Adrenal gland (tissue), 12 donors: ENCODE results near the gene KLK6. TPM values are rescaled to one million over a fixed set of nuclear protein-coding genes. Genes with fewer than 3 reads are reported as not detected.

Experiments
- DNase-seq, 7 donors: peaks; one replicate each; pipeline ENCODE4 v3.0.0-alpha.2; 2019 to 2020
- H3K27ac ChIP-seq, 5 donors: fragments of 200-600 bp; sonication (generic) in 4 of 5; 1 replicate in 3 of 5; 2 replicates in 2 of 5; pipeline versions ENCODE4 v1.5.1 to v1.8.0; 2016 to 2020; ENCODE audit warnings: mild to moderate bottlenecking in 1 of 5
- H3K27me3 ChIP-seq: fragments of 200-600 bp; 2 replicates; pipeline ENCODE4 v1.8.0; 2021
- H3K36me3 ChIP-seq, 2 donors: fragments of 200-600 bp; replicated peaks in 1 of 2; 1 replicate in 1 of 2; 2 replicates in 1 of 2; pipeline versions ENCODE4 v1.5.1 to v1.8.0; 2018 to 2022
- H3K4me1 ChIP-seq, 2 donors: fragments of 200-600 bp; replicated peaks in 1 of 2; 1 replicate in 1 of 2; 2 replicates in 1 of 2; pipeline versions ENCODE4 v1.5.1 to v1.8.0; 2018 to 2021
- H3K4me3 ChIP-seq, 4 donors: fragments of 200-600 bp; sonication (generic) in 3 of 4; one replicate each; pipeline ENCODE4 v1.5.1; 2016 to 2018
- H3K9me3 ChIP-seq, 3 donors: fragments of 200-600 bp; sonication (generic) in 1 of 3; replicated peaks in 1 of 3; 1 replicate in 2 of 3; 2 replicates in 1 of 3; pipeline versions ENCODE4 v1.5.1 to v1.8.0; 2016 to 2021
- POLR2A ChIP-seq, 2 donors: fragments of 450-650 bp; IDR thresholded peaks; one replicate each; pipeline ENCODE4 v1.6.1; 2017; ENCODE audit warnings: antibody characterized with exemption in 2 of 2, mild to moderate bottlenecking in 2 of 2, moderate library complexity in 1 of 2
- WGBS, 4 donors: extraction: QIAGEN DNeasy Blood & Tissue Kit in 2 of 4; methylation state at CpG; one replicate each; pipeline versions ENCODE4 v1.1.5 to v1.1.7; 2013 to 2017; 5-methylcytosine and 5-hydroxymethylcytosine counted together
- intact Hi-C, 2 donors: fragments of 100-400 bp; cut with DNase I; formaldehyde crosslinking; loops; one replicate each; pipeline versions ENCODE4 v1.14.1 to v1.15.0; 2022 to 2023
- polyA plus RNA-seq, 3 donors: library from polyadenylated mRNA; stranded (reverse); fragments of 200-250 nt in 2 of 3; fragments of 350-450 nt in 1 of 3; fragmentation: Illumina TruSeq in 1 of 3; extraction: RNeasy Lipid Tissue Mini Kit (QIAGEN cat#74804) in 1 of 3; gene quantifications; one replicate each; pipeline ENCODE4 v1.2.3, GENCODE V29; 2013 to 2014
- total RNA-seq, 9 donors: library from RNA; depleted of rRNA in 4 of 9; stranded (reverse); fragments of >200 nt in 4 of 9; fragments of 120-200 nt in 1 of 9; fragmentation: NEBNext Ultra II Directional in 1 of 9; extraction: Animal tissue kit (Norgen Biotek cat#: 25700) in 1 of 9; gene quantifications; one replicate each; pipeline versions ENCODE4 v1.1.0 to v1.2.4, GENCODE V29; 2013 to 2023
- TF ChIP-seq, protein P1 (sequence below), 6 experiments: fragments of 450-650 bp in 4 of 6; fragments of 200-600 bp in 2 of 6; sonication (generic) in 1 of 6; IDR thresholded peaks; 1 replicate in 5 of 6; 2 replicates in 1 of 6; pipeline versions ENCODE4 v1.5.1 to v1.8.0; 2016 to 2021; ENCODE audit warnings: antibody characterized with exemption in 6 of 6, mild to moderate bottlenecking in 2 of 6, moderate library complexity in 1 of 6
- donor health status: healthy with polysubstance abuse.
- donor health status: Bipolar disorder and iron deficiency.
- donor health status: DM: yes; HTN: yes; CAD: no.
- donor health status: DM: no; HTN: no; CAD: no.
- donor health status: DM: no; HTN: no; CAD: no.
- donor health status: DM: yes; HTN: yes; CAD: no.

KLK6 gene
- total and polyA plus RNA-seq, 12 donors = not detected

DNA sequence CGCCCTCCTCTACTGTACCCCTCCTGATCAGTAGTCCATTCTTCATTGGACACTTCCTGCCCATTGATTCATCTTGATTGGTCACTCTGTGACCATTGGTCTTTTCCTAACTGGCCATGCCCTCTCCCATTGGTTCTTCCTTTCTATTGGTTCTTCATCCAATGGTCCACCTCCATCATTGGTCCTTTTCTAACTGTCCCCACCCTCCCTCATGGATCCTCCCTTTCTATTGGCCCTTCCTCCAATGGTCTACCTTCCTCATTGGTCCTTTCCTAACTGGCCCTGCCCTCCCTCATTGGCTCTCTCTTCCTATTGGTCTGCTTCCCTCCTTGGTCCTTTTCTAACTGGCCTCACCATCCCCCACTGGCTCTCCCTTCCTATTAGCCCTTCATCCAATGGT is 7.1 kb downstream of the KLK6 start:
- no peaks in the 10 kb centered on the region for H3K36me3 ChIP-seq
- H3K27me3 ChIP-seq = peaks cover 6% of the 10 kb centered on the region
- H3K4me3 ChIP-seq = no peak overlapping the region
- no peak for DNase-seq
- H3K9me3 ChIP-seq = no peaks in the 10 kb centered on the region
- 76 to 88% (median 80%) methylated on average over 1 of the region's 1 CpG for WGBS, 4 donors
- H3K4me1 ChIP-seq = no peaks in the 10 kb centered on the region
- TF ChIP-seq, protein P1, sequence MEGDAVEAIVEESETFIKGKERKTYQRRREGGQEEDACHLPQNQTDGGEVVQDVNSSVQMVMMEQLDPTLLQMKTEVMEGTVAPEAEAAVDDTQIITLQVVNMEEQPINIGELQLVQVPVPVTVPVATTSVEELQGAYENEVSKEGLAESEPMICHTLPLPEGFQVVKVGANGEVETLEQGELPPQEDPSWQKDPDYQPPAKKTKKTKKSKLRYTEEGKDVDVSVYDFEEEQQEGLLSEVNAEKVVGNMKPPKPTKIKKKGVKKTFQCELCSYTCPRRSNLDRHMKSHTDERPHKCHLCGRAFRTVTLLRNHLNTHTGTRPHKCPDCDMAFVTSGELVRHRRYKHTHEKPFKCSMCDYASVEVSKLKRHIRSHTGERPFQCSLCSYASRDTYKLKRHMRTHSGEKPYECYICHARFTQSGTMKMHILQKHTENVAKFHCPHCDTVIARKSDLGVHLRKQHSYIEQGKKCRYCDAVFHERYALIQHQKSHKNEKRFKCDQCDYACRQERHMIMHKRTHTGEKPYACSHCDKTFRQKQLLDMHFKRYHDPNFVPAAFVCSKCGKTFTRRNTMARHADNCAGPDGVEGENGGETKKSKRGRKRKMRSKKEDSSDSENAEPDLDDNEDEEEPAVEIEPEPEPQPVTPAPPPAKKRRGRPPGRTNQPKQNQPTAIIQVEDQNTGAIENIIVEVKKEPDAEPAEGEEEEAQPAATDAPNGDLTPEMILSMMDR (IDR thresholded peaks at IDR 0.05) = no peak
- TF ChIP-seq POLR2A (IDR thresholded peaks at IDR 0.05) = no peak
- intact Hi-C loops = no loop called here
- H3K27ac ChIP-seq = no peak overlapping the region

DNA sequence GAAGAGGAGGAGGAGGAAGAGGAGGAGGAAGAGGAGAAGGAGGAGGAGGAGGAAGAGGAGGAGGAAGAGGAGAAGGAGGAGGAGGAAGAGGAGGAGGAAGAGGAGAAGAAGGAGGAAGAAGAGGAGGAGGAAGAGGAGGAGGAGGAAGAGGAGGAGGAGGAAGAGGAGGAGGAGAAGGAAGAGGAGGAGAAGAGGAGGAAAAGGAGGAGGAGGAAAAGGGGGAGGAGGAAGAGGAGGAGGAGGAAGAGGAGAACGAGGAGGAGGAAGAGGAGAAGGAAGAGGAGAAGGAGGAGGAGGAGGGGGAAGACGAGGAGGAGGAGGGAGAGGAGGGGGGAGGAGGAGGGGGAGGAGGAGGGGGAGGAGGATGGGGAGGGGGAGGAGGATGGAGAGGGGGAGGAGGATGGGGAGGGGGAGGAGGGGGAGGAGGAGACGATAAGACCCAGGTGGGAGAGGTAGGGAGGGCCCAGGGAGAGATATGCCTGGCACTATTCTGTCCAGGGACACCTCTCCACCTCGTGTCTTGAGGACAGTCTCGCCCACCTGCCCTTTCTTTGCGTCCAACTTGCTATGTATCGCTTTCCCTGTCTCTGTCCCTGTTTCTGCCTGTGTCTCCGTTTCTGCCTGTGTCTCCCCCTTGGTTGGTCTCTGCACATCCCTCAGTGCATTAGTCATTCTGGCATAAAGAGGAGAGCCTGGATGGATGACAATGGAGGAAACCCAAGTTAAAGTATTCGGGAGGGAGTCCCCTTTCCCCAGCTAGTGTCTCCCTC is 9.5 kb downstream of the KLK6 start:
- no peaks in the 10 kb centered on the region for H3K4me1 ChIP-seq
- intact Hi-C loops = no loop called here
- WGBS, 4 donors = 53 to 64% (median 55%) methylated on average over 7 to 9 of the region's 9 CpGs
- H3K27ac ChIP-seq = no peak overlapping the region
- no peak for TF ChIP-seq POLR2A (IDR thresholded peaks at IDR 0.05)
- TF ChIP-seq, protein P1 (IDR thresholded peaks at IDR 0.05) = no peak
- no peaks in the 10 kb centered on the region for H3K9me3 ChIP-seq
- no peak overlapping the region for H3K4me3 ChIP-seq
- DNase-seq = no peak
- H3K36me3 ChIP-seq = no peaks in the 10 kb centered on the region
- peaks cover 6% of the 10 kb centered on the region for H3K27me3 ChIP-seq

DNA sequence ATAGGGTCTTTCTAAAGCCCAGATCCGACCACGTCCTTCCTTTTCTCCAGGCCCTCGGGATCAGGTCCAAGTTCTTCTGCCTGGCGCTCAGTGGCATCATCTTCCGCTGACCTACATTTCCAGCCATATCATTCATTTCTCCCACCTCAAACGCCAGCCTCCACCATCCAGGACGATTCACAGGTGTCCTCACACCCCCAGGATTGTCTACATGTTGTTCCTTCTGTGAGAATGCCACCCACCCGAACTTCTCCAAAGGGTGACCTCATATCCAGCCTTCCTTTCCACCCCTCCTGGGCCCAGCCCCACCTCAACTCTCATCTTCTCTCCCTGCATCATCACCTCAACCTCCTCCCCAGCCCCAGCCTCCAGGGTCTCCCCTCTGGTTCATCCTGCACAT is 11.8 kb downstream of the KLK6 start:
- intact Hi-C loops = no loop called here
- H3K4me3 ChIP-seq = no peak overlapping the region
- TF ChIP-seq, protein P1 (IDR thresholded peaks at IDR 0.05) = no peak
- no peak for TF ChIP-seq POLR2A (IDR thresholded peaks at IDR 0.05)
- H3K27ac ChIP-seq = no peak overlapping the region
- 68 to 82% (median 75%) methylated on average over 8 of the region's 8 CpGs for WGBS, 4 donors
- H3K9me3 ChIP-seq = no peaks in the 10 kb centered on the region
- no peaks in the 10 kb centered on the region for H3K36me3 ChIP-seq
- H3K4me1 ChIP-seq = no peaks in the 10 kb centered on the region
- peaks cover 6% of the 10 kb centered on the region for H3K27me3 ChIP-seq
- DNase-seq = no peak

DNA sequence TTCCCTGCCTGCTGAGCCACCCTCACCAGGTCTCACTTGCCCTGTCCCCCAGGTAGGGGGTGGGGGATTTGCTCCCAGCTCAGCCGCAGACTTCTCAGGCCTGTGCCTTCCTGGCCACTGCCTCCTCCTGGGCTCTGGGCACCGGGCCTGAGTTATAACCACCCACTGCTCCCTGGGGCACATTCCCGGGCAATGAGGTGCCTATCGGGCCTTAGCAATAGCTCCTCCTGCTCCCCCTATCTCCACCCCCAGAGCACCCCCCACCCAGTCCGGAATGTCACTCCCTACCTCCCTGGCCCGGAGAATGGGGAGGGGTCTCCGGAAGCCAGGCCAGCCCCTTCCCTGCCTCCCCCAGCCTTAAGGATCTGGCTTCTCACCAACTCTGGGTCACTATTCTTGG is 16.5 kb downstream of the KLK6 start, which contains the start of gene KLK5:
Gene KLK5, minus strand, starts transcription at position 129 of the 400 bp plus-strand sequence. CDS start 381 bp downstream, outside the sequence.
- DNase-seq = no peak
- Histone ChIP-seq H3K9me3 (no peaks in the 10 kb centered on the region), H3K4me3 (no peak within 1 kb of the TSS), H3K4me1 (no peaks in the 10 kb centered on the region), H3K27ac (no peak within 1 kb of the TSS), H3K36me3 (no peaks in the 10 kb centered on the region), H3K27me3 (peaks cover 4% of the 10 kb centered on the region)
- TF ChIP-seq, protein P1 (IDR thresholded peaks at IDR 0.05) = no peak
- no peak for TF ChIP-seq POLR2A (IDR thresholded peaks at IDR 0.05)
- intact Hi-C loops = no loop called here
- WGBS, 4 donors = 17 to 28% (median 22%) methylated on average over 5 to 7 of the region's 7 CpGs
